Glutamatergic neuron (in vitro differentiated cells): Measurements from ENCODE around the gene ARL4C. TPM values are rescaled to one million over a fixed set of nuclear protein-coding genes. Genes with fewer than 3 reads are reported as not detected.

Source experiments
- DNase-seq: peaks from one replicate; pipeline ENCODE4 v3.0.0; 2022
- H3K27ac Mint-ChIP-seq: one replicate; pipeline ENCODE4 v1.8.0; 2020; ENCODE audit warnings: mild to moderate bottlenecking, mixed read lengths, inconsistent platforms; ENCODE audit not compliant: unreplicated experiment
- H3K27me3 Mint-ChIP-seq: one replicate; pipeline ENCODE4 v1.8.0; 2020; ENCODE audit warnings: mild to moderate bottlenecking, moderate library complexity, mixed read lengths, inconsistent platforms; ENCODE audit not compliant: unreplicated experiment
- H3K36me3 Mint-ChIP-seq: one replicate; pipeline ENCODE4 v1.8.0; 2020; ENCODE audit warnings: mild to moderate bottlenecking, mixed read lengths, inconsistent platforms; ENCODE audit not compliant: unreplicated experiment
- H3K4me1 Mint-ChIP-seq: one replicate; pipeline ENCODE4 v1.8.0; 2020; ENCODE audit warnings: mild to moderate bottlenecking, low read depth, mixed read lengths, inconsistent platforms; ENCODE audit not compliant: unreplicated experiment
- H3K4me3 Mint-ChIP-seq: one replicate; pipeline ENCODE4 v1.8.0; 2020; ENCODE audit warnings: mild to moderate bottlenecking, mixed read lengths, inconsistent platforms; ENCODE audit not compliant: unreplicated experiment
- H3K9me3 Mint-ChIP-seq: one replicate; pipeline ENCODE4 v1.8.0; 2020; ENCODE audit warnings: mild to moderate bottlenecking, moderate library complexity, mixed read lengths, inconsistent platforms; ENCODE audit not compliant: unreplicated experiment
- CTCF ChIP-seq: fragments of 200-600 bp; sonication (generic); IDR thresholded peaks from one replicate; pipeline ENCODE4 v1.5.0; 2021; ENCODE audit not compliant: partially characterized antibody, unreplicated experiment
- total RNA-seq: library from RNA; stranded (reverse); fragmentation: NEBNext Ultra II Directional; extraction: Animal tissue kit (Norgen Biotek cat#: 25700); gene quantifications from one replicate; pipeline ENCODE4 v1.2.1, GENCODE V29; 2021; ENCODE audit not compliant: unreplicated experiment

The ARL4C gene
- total RNA-seq, 1 donor from 2014 or later, result 23.2 TPM

GRCh38 chr2:234478121-234478858 is 18.6 kb downstream of the ARL4C start:
- DNase-seq, result no peak
- H3K4me3 Mint-ChIP-seq, result no peak overlapping the region
- H3K9me3 Mint-ChIP-seq, result peaks cover 4% of the 10 kb centered on the region
- no peaks in the 10 kb centered on the region for H3K36me3 Mint-ChIP-seq
- no peak overlapping the region for H3K27ac Mint-ChIP-seq
- no peaks in the 10 kb centered on the region for H3K4me1 Mint-ChIP-seq
- TF ChIP-seq CTCF, result no peak
- H3K27me3 Mint-ChIP-seq, result peaks cover 5% of the 10 kb centered on the region

GRCh38 chr2:234476766-234477165 is 20.1 kb downstream of the ARL4C start:
- H3K27me3 Mint-ChIP-seq, result peaks cover 5% of the 10 kb centered on the region
- H3K4me3 Mint-ChIP-seq, result no peak overlapping the region
- no peaks in the 10 kb centered on the region for H3K36me3 Mint-ChIP-seq
- no peak for TF ChIP-seq CTCF
- H3K4me1 Mint-ChIP-seq, result no peaks in the 10 kb centered on the region
- no peak for DNase-seq
- H3K9me3 Mint-ChIP-seq, result peaks cover 4% of the 10 kb centered on the region
- H3K27ac Mint-ChIP-seq, result no peak overlapping the region

- no peak overlapping the region for H3K27ac Mint-ChIP-seq
- no peak overlapping the region for H3K4me3 Mint-ChIP-seq
- no peak for TF ChIP-seq CTCF
- H3K36me3 Mint-ChIP-seq, result no peaks in the 10 kb centered on the region
- H3K9me3 Mint-ChIP-seq, result peaks cover 2% of the 10 kb centered on the region
- no peaks in the 10 kb centered on the region for H3K4me1 Mint-ChIP-seq
- no peak for DNase-seq
- peaks cover 5% of the 10 kb centered on the region for H3K27me3 Mint-ChIP-seq
Observed at GRCh38 chr2:234474654-234475053, 22.2 kb downstream of the ARL4C start.

- Mint-ChIP-seq H3K27me3 (peaks cover 4% of the 10 kb centered on the region), H3K27ac (no peak overlapping the region), H3K4me1 (no peaks in the 10 kb centered on the region), H3K4me3 (no peak overlapping the region), H3K36me3 (no peaks in the 10 kb centered on the region), H3K9me3 (no peaks in the 10 kb centered on the region)
- TF ChIP-seq CTCF, result no peak
- DNase-seq, result no peak
Observed at GRCh38 chr2:234472155-234472554, 24.7 kb downstream of the ARL4C start.

- H3K36me3 Mint-ChIP-seq, result no peaks in the 10 kb centered on the region
- H3K9me3 Mint-ChIP-seq, result no peaks in the 10 kb centered on the region
- H3K27me3 Mint-ChIP-seq, result peaks cover 6% of the 10 kb centered on the region
- DNase-seq, result no peak
- no peak overlapping the region for H3K4me3 Mint-ChIP-seq
- H3K27ac Mint-ChIP-seq, result no peak overlapping the region
- no peak for TF ChIP-seq CTCF
- H3K4me1 Mint-ChIP-seq, result no peaks in the 10 kb centered on the region
Observed at GRCh38 chr2:234469972-234470371, 26.9 kb downstream of the ARL4C start.
